Thyroid gland (tissue), 4 donors: ENCODE results near the gene GPR42.

Experiments
- CTCF ChIP-seq, 6 experiments: fragments of 200-600 bp in 3 of 6; fragments of 450-650 bp in 3 of 6; sonication (generic) in 3 of 6; IDR thresholded peaks; one replicate each; pipeline ENCODE4 v1.5.1; 2016 to 2019; ENCODE audit warnings: antibody characterized with exemption in 6 of 6, mild to moderate bottlenecking in 2 of 6, inconsistent platforms in 1 of 6, moderate library complexity in 1 of 6
- POLR2A ChIP-seq, 2 donors: fragments of 450-650 bp; IDR thresholded peaks; one replicate each; pipeline ENCODE4 v1.6.1; 2017; ENCODE audit warnings: antibody characterized with exemption in 2 of 2, mild to moderate bottlenecking in 2 of 2, moderate library complexity in 1 of 2

- TF ChIP-seq CTCF (IDR thresholded peaks at IDR 0.05): no peak
- TF ChIP-seq POLR2A (IDR thresholded peaks at IDR 0.05): no peak
Observed at GRCh38 chr19:35344511-35345031, 26.3 kb upstream of the GPR42 start.
